B cell (primary cell): Measurements from ENCODE around the gene CADM2.

Experiments
- EZH2 ChIP-seq: IDR thresholded peaks from 2 replicates; pipeline ENCODE4 v1.6.1; 2012; ENCODE audit warnings: borderline replicate concordance, low read depth, mild to moderate bottlenecking, moderate library complexity, low read length; ENCODE audit not compliant: insufficient read depth, poor library complexity, severe bottlenecking
- TF ChIP-seq, protein P1 (sequence below): fragments of 200-600 bp; IDR thresholded peaks from one replicate; pipeline ENCODE4 v1.8.0; 2022; ENCODE audit warnings: antibody characterized with exemption, mild to moderate bottlenecking

DNA sequence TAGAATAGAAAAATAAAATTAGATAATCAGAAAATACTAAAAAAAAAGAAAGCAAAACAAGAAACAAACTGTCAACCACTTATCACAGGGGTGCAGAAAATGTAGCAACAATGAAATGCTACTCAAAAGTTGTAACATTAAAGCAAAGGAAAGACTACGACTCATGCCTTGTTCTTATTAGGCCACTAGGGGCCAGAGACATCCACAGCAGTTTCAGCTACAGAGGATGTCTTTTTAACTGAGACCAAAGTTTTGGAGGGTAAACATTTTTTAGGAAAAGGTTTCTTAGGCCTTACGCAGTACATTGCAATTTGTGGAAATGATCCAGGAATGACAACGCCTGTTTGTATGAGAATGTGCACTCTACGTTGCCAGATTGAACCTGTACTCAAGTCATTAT lies 15.4 kb upstream of the CADM2 start:
- TF ChIP-seq, protein P1, sequence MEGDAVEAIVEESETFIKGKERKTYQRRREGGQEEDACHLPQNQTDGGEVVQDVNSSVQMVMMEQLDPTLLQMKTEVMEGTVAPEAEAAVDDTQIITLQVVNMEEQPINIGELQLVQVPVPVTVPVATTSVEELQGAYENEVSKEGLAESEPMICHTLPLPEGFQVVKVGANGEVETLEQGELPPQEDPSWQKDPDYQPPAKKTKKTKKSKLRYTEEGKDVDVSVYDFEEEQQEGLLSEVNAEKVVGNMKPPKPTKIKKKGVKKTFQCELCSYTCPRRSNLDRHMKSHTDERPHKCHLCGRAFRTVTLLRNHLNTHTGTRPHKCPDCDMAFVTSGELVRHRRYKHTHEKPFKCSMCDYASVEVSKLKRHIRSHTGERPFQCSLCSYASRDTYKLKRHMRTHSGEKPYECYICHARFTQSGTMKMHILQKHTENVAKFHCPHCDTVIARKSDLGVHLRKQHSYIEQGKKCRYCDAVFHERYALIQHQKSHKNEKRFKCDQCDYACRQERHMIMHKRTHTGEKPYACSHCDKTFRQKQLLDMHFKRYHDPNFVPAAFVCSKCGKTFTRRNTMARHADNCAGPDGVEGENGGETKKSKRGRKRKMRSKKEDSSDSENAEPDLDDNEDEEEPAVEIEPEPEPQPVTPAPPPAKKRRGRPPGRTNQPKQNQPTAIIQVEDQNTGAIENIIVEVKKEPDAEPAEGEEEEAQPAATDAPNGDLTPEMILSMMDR: no peak
- TF ChIP-seq EZH2: no peak
